ENCODE measurements around the gene SCG5.
"Not testable (repeated sequence)": the region's sequence is repeated elsewhere in the genome, so short reads cannot be mapped to it uniquely, and the experiment has no call there.

SCG5 gene, protein sequence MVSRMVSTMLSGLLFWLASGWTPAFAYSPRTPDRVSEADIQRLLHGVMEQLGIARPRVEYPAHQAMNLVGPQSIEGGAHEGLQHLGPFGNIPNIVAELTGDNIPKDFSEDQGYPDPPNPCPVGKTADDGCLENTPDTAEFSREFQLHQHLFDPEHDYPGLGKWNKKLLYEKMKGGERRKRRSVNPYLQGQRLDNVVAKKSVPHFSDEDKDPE

DNA sequence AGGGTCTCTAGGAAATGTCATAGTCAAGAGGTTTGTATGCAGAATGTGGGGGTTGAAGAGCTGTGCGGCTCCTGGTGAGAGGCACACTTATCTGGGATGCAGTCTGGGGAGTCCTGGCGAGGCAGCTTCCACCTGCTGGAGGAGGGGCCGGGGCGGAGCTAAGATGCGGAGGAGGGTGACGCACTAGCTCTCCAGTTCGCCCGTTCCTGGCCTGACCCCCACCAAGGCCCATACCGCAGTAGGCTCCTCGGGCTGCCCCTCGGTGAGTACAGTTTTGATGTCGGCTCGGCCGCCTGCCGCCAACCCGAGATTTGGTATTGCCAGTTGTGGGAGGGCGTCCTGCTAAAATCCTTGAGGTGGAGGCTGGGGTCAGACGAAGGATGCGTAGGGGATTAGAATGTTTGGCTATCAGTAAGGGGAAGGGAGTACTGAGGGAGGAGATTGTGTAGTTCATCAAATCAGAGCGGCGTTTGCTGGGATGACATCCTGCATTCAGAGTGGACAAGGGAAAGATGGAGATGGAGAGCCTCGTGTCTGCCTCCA lies at the start of gene SCG5:
Gene SCG5 (plus strand): TSS at position 194 of the 543 bp plus-strand sequence. CDS start 1,883 bp downstream, outside the sequence.
- no peak for DNase-seq

DNA sequence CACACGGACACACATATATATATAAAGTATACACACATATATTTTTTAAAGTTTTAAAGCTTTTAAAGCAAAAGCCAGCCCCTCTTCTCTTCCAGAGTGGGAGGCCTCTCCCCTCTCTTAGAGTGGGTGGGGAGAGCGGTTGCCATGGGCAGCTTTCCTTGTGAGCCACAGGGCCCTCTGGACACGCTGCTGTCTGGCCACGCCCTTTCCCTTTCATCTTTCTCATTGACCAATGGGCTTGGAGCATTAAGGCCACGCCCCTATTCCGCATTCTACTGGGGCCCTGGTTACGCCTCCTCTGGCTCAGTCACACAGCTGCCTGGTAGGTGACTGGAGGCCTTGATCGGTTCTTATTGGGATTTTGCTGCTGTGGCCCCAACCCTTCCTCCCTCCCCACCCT lies 48.4 kb upstream of the SCG5 start, which contains the start of gene GOLGA8N:
Gene GOLGA8N (plus strand): TSS at position 306 of the 400 bp plus-strand sequence.
- not testable (repeated sequence) for DNase-seq

DNA sequence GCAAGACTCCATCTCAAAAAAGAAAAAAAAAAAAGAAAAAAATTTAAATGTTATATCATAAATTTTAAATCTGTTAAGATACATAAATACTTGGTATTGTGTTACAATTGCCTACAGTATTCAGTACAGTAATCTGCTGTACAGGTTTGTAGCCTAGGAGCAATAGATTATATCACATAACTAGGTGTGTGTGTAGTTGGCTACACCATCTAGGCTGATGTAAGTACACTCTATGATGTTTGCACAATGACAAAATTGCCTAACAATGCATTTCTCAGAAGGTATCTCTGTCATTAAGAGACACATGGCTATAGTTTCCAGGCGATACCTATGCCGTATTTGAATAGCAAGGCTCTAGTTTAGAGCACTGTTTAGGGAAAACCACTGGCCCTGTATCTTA lies 32.0 kb upstream of the SCG5 start:
- not testable (repeated sequence) for DNase-seq

DNA sequence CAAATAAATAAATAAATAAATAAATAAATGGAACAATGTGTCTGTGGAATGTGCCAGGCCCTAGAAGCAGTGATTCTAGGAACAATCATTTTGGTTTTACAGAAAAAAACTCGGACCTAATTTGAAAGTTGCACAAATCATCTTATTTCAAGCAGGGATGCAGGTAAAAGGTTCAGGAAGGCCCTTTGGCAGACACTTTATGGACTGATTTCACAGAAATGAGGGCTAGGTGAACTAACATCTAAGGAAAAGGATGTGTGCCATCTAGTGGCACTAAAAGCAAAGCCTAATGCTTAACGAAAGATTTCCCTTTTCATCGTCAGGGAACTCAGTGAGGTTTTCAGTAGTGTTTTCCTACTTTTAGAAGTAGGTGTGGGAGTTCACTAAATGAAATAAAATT lies 30.8 kb upstream of the SCG5 start:
- not testable (repeated sequence) for DNase-seq

DNA sequence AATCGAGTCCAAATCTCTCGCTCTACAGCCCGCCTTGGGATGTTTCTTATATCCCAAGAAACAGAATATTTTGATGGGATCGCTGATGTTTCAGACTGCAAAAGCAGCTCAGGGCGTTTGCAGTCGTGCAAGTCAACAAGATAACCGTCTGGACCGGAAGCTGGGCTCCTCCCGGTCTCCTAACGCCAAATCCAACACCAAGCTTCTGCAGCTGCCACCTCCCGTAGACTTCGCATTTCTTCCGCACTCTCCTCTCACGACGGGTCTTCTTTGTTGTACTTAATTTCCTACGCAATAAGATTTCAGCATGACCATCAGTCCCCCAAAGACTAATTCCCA lies 26.8 kb upstream of the SCG5 start:
- not testable (repeated sequence) for DNase-seq

DNA sequence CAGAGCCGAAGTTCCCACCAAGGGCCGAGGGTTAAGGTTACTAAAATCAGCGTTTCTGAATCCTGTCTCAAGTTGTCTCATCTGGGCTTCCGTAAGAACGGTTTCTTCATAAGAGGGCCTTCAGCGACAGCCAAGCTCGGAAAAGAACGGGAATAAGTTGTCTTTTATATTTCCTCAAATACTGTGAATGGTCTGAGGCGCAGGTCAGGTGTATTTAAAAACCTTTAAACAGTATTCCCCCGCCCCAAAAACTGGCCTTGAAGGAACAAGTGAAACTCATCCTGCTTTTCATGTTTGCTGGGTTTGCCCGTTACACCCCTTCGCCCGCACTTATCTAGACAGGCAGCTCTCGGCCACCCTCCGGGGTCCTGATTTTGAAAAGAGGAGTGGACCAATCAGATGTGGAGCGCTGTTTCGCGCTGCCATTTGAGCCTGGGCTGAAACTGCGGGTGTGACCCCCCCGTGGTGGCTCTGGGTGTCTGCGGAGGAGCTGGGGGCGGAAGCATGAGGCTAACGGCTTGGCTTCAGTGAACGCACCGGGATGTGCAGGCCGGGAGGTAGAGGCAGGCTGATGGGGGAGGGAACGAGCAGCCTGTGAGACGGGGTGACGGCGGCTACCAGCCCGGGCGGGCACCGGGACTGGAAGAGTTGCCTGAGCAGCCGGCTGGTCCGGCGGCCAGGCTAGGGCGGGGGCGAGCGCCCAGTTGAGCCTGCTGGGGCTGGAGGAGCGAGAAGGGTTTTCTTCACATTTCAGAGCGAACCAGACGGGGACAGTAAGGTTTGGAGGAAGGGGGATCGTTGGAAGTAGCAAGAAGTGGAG lies 26.2 kb upstream of the SCG5 start, which contains the start of gene ARHGAP11A:
Gene ARHGAP11A (plus strand): TSS at position 454 of the 820 bp plus-strand sequence. CDS start 708 bp downstream, outside the sequence.
- peak; percentile 91 for DNase-seq

DNA sequence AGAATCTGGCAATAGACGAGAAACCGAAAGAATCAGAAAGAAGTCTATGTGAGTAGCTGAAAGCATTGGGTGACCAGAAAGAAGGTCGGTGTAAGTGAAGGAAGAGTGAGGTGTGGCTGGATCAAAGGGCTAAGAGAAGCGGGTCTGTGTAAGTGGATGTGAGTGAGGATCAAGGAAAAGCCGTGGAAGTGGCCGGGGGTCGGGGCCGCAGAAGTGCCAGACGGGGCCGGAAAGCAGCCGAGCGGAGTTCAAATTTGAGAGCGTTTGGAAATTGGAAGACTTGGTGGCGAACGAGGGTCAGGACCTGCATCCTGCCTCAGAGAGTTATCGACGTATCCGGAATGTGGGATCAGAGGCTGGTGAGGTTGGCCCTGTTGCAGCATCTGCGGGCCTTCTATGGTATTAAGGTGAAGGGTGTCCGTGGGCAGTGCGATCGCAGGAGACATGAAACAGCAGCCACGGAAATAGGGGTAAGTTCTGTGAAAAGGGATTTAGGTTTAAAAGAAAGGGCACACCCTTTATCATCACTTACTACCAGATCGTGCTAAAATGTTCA lies 25.6 kb upstream of the SCG5 start:
- not testable (repeated sequence) for DNase-seq

DNA sequence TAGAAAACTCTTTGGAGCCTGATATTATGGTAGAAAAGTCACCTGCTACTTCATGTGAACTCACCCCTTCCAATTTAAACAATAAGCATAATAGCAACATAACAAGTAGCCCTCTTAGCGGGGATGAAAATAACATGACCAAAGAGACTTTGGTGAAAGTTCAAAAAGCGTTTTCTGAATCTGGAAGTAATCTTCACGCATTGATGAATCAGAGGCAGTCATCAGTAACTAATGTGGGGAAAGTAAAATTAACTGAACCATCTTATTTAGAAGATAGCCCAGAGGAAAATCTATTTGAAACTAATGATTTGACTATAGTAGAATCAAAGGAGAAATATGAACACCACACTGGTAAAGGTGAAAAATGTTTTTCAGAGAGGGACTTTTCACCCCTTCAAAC lies 5.1 kb upstream of the SCG5 start:
- DNase-seq = no peak

DNA sequence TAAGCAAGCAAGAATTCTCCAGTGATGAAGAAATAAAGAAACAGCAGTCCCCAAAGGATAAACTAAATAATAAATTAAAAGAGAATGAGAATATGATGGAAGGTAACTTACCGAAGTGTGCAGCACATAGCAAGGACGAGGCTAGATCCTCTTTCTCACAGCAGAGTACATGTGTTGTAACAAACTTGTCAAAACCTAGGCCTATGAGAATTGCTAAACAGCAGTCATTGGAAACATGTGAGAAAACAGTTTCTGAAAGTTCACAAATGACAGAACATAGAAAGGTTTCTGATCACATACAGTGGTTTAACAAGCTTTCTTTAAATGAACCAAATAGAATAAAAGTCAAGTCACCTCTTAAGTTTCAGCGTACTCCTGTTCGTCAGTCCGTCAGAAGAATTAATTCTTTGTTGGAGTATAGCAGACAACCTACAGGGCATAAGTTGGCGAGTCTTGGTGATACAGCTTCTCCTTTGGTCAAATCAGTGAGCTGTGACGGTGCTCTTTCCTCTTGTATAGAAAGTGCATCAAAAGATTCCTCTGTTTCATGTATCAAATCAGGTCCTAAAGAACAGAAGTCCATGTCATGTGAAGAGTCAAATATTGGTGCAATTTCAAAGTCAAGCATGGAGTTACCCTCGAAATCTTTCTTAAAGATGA lies 4.5 kb upstream of the SCG5 start:
- no peak for DNase-seq

DNA sequence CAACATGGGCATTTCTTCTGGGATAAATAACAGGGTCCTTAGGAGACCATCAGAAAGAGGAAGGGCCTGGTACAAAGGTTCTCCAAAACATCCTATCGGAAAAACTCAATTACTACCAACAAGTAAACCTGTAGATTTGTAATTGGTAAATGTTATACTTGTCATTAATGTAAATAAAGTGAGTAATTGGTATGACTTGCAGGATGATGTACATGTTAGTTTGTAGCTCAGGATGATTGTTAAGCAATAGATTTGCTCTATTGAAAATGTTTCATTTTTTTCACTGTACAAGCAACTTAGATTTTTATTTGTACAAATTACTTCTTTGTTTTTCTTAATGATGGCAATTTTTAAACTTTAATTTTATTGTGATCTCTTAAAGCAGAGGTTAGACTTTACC lies 3.8 kb upstream of the SCG5 start:
- no peak for DNase-seq

DNA sequence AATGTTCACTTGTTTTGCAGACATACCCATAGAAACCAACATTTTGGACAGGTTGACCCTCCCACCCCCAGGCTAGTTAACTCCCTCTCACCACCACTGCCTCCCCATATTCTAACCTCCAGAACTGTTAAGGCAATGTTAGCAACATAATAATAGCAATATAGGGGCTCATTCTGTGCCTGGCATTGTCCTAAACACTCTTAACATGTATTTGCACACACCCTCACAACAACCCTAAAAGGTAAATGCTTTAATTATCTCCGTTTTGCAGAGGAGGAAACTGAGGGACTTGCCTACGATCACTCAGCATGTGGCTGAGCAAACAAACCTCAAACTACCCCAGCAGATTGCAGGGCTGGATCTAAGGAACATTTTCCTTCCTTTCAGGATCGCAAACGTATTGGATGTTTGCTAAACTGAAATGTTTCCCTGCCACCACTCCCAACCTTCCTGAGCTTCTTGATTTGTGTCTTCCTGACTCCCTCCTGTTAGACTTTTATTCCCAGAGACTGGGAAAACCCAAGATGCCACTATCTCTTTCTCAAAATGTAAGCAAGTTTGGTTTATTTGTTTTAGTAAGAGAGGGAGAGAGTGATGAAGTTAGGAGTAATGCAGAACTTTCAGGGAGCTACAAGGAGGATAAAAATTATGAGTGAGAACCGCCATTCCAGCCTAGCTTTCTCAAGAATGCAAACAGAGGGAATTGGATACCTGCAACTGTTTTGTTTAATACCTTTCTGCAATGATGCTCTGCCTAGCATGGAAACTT lies 1.3 kb downstream of the SCG5 start:
- DNase-seq = no peak

DNA sequence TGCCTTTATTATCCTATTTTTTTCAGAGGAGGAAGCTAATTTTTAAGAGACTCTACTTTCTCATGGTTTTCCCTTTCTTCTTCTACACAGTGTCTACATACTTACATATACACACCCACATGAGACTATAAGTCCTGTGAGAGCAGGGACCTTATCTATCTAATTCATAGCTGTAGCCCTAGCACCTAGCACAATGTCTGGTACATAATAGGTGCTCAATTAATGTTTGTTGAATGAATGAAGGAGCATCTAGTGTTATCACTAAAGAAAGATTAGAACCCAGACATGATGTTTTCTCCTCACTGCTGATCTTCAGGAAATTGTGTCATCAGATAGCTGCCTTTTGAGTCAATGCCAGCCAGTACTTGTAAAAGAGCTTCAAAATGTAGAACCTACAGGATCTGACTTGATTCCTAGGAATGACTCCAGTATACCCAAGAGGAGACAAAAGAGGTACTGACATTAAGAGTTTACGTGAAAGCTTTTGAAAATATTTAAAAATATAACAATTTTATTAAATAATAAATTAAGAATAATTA lies 2.5 kb downstream of the SCG5 start:
- DNase-seq = no peak

DNA sequence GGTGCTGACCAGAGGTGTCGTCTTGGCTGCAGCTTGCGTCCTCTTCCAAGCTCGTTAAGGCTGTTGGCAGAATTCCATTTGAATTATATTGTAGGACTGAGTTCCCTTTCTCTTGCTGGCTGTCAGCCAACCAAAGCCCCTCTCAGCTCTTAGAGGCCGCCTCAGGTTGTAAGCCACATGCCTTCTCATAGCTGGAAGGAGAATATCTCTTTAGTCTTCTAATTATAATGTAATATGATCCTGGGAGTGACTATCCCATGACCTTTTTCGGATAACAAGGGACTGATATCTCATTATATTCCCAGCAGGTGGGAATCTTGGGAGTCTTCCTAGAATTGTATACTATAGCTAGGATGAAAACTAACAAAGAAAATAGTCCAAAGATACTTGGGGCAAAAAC lies 4.8 kb downstream of the SCG5 start:
- no peak for DNase-seq

DNA sequence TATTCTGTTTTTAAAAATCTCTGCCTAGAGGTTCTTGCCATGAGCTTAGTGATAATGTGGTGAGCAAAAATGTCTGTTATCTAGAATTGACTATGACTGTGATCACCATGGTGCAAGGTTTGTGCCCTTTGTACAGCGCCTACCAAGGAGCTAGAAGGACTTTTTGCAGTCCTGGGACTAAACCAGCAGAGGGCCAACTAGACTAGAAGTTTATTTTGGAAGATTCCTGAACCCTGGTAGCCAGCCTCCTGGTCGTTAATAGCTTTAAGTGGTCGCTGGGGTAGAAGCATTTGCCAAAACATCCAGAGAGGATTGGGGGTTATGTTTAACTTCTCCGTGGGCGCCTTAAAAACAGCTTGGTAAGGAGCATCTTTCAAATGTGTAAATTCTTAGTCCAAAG lies 7.8 kb downstream of the SCG5 start:
- DNase-seq = no peak

DNA sequence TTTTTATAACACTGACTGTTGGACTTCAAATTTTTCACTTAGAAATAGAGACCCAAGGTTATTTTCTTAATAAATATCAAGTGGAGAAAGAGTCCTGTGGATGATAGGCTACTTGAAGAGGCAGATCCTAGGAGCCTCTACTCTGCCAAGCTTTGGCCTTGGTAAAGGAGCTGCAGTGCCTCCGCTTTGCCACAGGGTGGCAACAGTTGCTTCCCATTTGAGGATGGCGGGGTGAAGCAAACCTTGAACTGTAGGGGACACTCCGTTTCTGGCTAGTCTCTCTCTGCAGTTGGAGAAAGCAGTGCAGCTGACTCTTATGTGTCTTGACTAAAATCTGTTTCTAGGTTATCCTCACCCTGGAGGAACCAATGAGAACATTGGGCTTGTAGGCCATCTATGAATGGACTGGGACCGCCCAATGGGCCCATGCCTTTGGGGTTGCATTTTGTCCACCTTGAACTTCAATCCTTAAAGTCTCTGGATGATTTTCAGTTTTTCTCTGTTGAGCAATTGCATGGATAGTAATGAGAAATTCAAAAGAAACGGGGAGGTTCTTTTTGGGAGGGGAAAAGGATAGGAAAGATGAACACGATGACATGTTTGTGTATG lies 9.8 kb downstream of the SCG5 start:
- peak; percentile 64 for DNase-seq

DNA sequence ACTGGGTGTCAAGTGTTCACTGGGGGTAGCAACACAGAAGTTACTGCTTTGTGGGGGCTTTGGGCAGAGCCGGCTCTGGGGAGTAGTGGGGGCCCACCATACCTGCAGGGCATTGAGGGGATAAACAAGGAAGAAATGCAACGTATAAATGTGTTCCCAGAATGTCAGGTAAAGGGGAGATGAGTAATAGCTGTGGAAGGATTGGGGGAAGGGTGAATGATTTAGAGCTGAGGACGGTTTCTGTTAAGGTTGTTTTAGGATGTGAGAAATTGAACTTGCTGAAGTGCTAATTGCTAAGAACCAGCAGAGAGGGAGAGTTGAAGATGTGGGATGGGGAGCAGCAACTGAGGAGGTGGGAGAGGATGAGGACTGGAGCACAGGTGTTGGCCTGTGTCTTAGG lies 10.7 kb downstream of the SCG5 start:
- DNase-seq = no peak

DNA sequence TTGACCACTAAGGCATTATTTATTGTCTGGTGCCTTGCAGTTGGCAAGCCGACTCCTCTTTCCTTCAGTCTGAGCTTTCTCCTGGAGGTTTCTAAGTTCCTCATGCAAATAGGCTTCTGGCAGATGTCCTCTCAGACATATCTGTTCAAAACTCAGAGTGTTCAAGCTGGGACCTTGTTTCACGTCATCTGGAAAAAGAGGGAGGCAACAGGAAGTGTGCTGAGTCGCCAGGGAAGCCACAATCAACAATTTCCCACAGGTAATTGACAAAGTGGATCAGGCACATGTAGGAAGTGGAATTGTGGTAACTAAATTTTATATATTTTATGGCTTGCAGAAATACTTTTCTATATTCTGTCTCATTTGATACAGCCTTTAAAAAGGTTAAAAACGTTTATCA lies 14.6 kb downstream of the SCG5 start:
- DNase-seq = no peak

DNA sequence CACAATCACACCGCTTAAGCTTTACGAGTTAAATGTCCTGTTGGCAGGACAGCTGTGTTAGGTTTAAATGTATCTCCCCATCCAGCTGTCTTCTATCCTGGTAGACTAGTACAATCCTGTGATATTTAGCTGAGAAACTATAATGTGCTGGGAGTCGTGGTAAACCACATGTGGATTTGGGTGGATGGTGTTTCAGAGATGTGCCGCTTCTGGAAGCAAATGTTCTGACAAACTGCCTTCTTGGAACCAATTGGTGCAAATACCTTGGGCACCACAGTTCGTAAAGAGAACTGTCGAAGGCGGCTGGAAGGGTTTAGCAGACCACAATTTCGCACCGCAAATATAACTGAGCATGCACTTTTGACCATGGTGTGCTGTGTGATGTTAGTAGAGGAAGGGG lies 15.0 kb downstream of the SCG5 start:
- DNase-seq = no peak

DNA sequence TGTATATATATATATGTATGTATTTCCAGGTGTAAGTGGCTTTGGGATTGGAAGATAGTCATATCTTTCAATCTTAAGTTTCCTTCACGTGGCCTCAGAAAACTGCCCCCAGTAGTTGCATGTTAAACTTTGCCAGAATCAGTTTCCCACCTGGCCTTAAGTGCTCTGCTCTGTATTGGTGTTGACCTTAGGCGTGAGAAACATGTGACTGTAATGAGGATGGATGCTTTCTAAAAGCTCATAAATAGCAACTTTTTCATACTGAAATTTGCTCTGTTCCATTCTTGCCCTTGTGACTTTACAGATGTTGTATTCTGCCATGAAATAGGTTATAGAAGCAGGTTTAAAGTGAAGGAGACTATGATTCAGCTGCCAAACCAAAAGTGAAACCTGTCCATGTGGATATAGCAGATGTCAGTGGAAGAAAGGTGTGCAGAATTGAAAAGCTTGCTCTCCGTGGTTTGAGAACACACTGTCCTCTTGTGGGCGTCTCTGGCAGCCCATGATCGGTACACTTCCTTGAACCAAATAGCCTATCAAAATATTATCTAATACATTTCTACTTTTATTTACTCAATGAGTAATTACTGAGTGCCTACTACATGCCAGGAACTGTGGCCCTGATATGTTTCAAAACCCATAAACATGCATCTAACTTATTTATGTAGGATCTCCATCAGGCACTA lies 15.8 kb downstream of the SCG5 start:
- DNase-seq = no peak

DNA sequence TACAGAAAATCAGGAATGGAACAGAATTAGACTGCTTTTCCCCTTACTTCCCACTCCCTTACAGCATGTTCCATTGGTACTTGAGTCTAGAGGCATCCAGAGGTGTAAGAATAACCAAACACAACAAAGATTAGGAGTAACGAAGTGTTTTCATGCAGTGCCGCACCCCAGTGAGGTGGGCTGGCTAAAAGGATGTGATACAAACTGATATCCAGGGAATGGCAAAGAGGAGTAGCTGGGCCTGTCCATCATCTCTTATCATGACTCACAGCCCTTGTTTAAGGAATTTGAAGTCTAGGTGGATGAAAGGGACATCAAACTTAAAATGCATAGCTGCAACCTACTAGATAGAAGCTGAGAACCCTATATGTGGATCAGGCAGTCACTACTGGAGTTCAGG lies 16.4 kb downstream of the SCG5 start:
- no peak for DNase-seq
